Loucy (cell line): ENCODE results near the gene PTPRN2.
"Not testable (repeated sequence)": the region's sequence is repeated elsewhere in the genome, so short reads cannot be mapped to it uniquely, and the experiment has no call there.

Experiments
- H2AFZ ChIP-seq: fragments of 200-600 bp; sonication (generic); 2 replicates; pipeline ENCODE4 v1.6.0; 2016; ENCODE audit warnings: antibody characterized with exemption, mild to moderate bottlenecking, low read length, moderate library complexity
- H3F3A ChIP-seq: fragments of 200-600 bp; 2 replicates; pipeline ENCODE4 v1.6.0; 2016; ENCODE audit warnings: antibody characterized with exemption, low read depth, mild to moderate bottlenecking
- H3K27me3 ChIP-seq: fragments of 200-600 bp; sonication (generic); 2 replicates; pipeline ENCODE4 v1.6.1; 2014; ENCODE audit warnings: low read length, mild to moderate bottlenecking; ENCODE audit not compliant: insufficient read depth, poor library complexity, severe bottlenecking
- H3K36me3 ChIP-seq: fragments of 200-600 bp; sonication (generic); 2 replicates; pipeline ENCODE4 v1.6.1; 2016; ENCODE audit warnings: low read length; ENCODE audit not compliant: insufficient read depth
- H3K4me1 ChIP-seq: fragments of 200-600 bp; sonication (generic); 2 replicates; pipeline ENCODE4 v1.5.1; 2014; ENCODE audit warnings: low read length, mild to moderate bottlenecking; ENCODE audit not compliant: insufficient read depth, poor library complexity, severe bottlenecking
- H3K4me2 ChIP-seq: fragments of 200-600 bp; sonication (generic); 2 replicates; pipeline ENCODE4 v1.6.0; 2014; ENCODE audit warnings: antibody characterized with exemption, low read length, low read depth, mild to moderate bottlenecking; ENCODE audit not compliant: poor library complexity, severe bottlenecking
- H3K4me3 ChIP-seq: fragments of 200-600 bp; sonication (generic); 2 replicates; pipeline ENCODE4 v1.5.1; 2014; ENCODE audit warnings: low read length, mild to moderate bottlenecking, mixed read lengths; ENCODE audit not compliant: poor library complexity, severe bottlenecking
- H3K79me2 ChIP-seq: fragments of 200-600 bp; sonication (generic); 2 replicates; pipeline ENCODE4 v1.6.1; 2014; ENCODE audit warnings: low read length; ENCODE audit not compliant: insufficient read depth
- H3K9ac ChIP-seq: fragments of 200-600 bp; sonication (generic); 2 replicates; pipeline ENCODE4 v1.6.0; 2014; ENCODE audit warnings: mild to moderate bottlenecking, low read depth, low read length, moderate library complexity; ENCODE audit not compliant: poor library complexity, severe bottlenecking
- H3K9me2 ChIP-seq: fragments of 200-600 bp; sonication (generic); replicated peaks from 2 replicates; pipeline ENCODE4 v1.6.1; 2016; ENCODE audit warnings: low read depth, low read length, mixed read lengths
- H3K9me3 ChIP-seq: fragments of 200-600 bp; sonication (generic); 2 replicates; pipeline ENCODE4 v1.6.1; 2014; ENCODE audit warnings: mild to moderate bottlenecking, antibody characterized with exemption, low read length, low read depth; ENCODE audit not compliant: insufficient read depth
- H4K20me1 ChIP-seq: fragments of 200-600 bp; sonication (generic); 2 replicates; pipeline ENCODE4 v1.6.0; 2014; ENCODE audit warnings: antibody characterized with exemption, low read length, mild to moderate bottlenecking; ENCODE audit not compliant: insufficient read depth, poor library complexity, severe bottlenecking
- EZH2phosphoT487 ChIP-seq: fragments of 200-600 bp; IDR thresholded peaks from 2 replicates; pipeline ENCODE4 v1.6.1; 2018; ENCODE audit warnings: antibody characterized with exemption, mild to moderate bottlenecking, moderate library complexity, borderline replicate concordance
- TF ChIP-seq, protein P1 (sequence below): fragments of 200-600 bp; sonication (generic); conservative IDR thresholded peaks from 2 replicates; pipeline ENCODE4 v1.5.1; 2014; ENCODE audit warnings: mild to moderate bottlenecking, antibody characterized with exemption, low read length

PTPRN2 gene

GRCh38 chr7:158534598-158534997, 53.0 kb downstream of the PTPRN2 start:
- Histone ChIP-seq H4K20me1 (no peaks in the 10 kb centered on the region), H3K9ac (no peak overlapping the region), H3K4me1 (no peaks in the 10 kb centered on the region), H3K4me2 (no peak overlapping the region), H3K36me3 (no peaks in the 10 kb centered on the region), H3K79me2 (no peaks in the 10 kb centered on the region), H3K9me2 (no peaks in the 10 kb centered on the region), H3K9me3 (peaks cover 24% of the 10 kb centered on the region; the same call in 1 of the 2 replicates), H3K27me3 (no peaks in the 10 kb centered on the region), H3F3A (no peaks in the 10 kb centered on the region), H3K4me3 (no peak overlapping the region), H2AFZ (no peak overlapping the region)
- TF ChIP-seq, protein P1, sequence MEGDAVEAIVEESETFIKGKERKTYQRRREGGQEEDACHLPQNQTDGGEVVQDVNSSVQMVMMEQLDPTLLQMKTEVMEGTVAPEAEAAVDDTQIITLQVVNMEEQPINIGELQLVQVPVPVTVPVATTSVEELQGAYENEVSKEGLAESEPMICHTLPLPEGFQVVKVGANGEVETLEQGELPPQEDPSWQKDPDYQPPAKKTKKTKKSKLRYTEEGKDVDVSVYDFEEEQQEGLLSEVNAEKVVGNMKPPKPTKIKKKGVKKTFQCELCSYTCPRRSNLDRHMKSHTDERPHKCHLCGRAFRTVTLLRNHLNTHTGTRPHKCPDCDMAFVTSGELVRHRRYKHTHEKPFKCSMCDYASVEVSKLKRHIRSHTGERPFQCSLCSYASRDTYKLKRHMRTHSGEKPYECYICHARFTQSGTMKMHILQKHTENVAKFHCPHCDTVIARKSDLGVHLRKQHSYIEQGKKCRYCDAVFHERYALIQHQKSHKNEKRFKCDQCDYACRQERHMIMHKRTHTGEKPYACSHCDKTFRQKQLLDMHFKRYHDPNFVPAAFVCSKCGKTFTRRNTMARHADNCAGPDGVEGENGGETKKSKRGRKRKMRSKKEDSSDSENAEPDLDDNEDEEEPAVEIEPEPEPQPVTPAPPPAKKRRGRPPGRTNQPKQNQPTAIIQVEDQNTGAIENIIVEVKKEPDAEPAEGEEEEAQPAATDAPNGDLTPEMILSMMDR = no peak
- TF ChIP-seq EZH2phosphoT487 = no peak

DNA sequence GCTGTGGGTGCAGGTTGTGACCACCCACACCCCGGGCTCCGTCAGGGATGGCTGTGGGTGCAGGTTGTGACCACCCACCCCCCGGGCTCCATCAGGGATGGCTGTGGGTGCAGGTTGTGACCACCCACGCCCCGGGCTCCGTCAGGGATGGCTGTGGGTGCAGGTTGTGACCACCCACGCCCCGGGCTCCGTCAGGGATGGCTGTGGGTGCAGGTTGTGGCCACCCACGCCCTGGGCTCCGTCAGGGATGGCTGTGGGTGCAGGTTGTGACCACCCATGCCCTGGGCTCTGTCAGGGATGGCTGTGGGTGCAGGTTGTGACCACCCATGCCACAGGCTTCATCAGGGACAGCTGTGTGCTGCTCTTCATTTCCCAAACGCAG, 53.5 kb downstream of the PTPRN2 start:
- H3K4me3 ChIP-seq, H3K27me3 ChIP-seq, H3K79me2 ChIP-seq, H3F3A ChIP-seq, H3K9me2 ChIP-seq, H2AFZ ChIP-seq, H3K4me2 ChIP-seq, H3K4me1 ChIP-seq, H4K20me1 ChIP-seq, H3K36me3 ChIP-seq, H3K9ac ChIP-seq: not testable (repeated sequence)
- H3K9me3 ChIP-seq = peaks cover 19% of the 10 kb centered on the region; the same call in 1 of the 2 replicates

DNA sequence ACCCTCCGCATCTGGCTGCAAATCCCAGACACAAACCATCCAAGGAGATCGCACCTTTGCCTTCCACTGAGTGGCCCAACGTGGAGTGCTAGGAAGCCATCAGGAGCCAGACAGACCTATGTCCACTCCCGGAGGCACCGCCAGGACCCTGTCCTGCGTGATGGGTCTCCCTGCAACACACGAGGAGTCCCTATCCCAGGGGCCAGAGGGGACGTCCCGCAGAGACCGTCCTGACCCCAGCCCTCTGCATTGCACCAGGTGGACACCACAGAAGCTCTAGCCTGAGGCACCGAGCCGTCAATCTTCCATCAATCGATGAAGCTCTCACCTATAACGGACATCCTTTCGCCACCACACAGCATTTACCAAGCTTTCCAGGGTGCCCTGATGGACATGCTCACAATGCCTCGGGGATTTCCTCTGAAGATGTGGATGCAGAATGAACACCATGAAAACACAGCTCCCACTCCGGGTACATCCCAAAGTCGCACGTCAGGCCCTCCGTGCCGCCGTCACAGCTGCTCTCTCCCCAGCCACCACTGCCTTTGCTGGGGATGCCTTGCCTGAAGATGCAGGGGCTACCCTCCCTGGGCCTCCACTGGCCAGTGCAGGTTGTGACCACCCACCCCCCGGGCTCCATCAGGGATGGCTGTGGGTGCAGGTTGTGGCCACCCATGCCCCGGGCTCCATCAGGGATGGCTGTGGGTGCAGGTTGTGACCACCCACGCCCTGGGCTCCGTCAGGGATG, 54.1 kb downstream of the PTPRN2 start:
- Histone ChIP-seq H3K9ac (no peak overlapping the region), H3K9me2 (no peaks in the 10 kb centered on the region), H3K4me1 (no peaks in the 10 kb centered on the region), H4K20me1 (no peaks in the 10 kb centered on the region), H3K4me2 (no peak overlapping the region), H3K36me3 (no peaks in the 10 kb centered on the region), H2AFZ (no peak overlapping the region), H3K27me3 (no peaks in the 10 kb centered on the region), H3K4me3 (no peak overlapping the region), H3K79me2 (no peaks in the 10 kb centered on the region), H3F3A (no peaks in the 10 kb centered on the region), H3K9me3 (peaks cover 19% of the 10 kb centered on the region; the same call in 1 of the 2 replicates)
- no peak for TF ChIP-seq EZH2phosphoT487
- TF ChIP-seq, protein P1 = no peak

DNA sequence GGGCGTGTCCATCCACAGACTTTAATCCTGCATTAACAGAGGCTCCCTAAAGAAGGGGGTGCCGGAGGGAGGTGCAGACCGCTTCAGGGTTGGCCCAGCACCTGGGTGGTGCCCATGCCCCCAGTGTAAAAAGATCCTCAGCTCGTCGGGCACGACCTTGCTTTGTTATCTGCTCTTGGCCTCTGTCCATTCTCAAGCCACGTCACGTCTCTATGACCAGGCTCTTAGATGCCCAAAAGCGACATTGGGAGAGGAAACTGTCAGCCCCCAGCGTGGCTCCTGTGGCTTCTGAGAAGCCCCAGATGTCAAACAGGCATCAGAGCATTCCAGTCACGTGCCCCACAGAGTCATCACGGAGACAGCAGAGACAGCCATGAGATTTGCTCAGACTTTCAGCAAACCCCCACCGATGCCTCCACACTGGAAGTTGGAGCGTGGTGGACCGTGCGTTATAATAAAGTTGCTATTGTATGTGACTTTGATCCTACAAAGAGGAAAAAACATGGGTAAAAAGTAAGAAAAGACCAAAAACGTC, 55.5 kb downstream of the PTPRN2 start:
- no peaks in the 10 kb centered on the region for H3F3A ChIP-seq
- H3K9me3 ChIP-seq = peaks cover 14% of the 10 kb centered on the region; the same call in 1 of the 2 replicates
- no peak overlapping the region for H3K9ac ChIP-seq
- no peaks in the 10 kb centered on the region for H3K4me1 ChIP-seq
- H3K4me2 ChIP-seq = no peak overlapping the region
- no peaks in the 10 kb centered on the region for H3K27me3 ChIP-seq
- TF ChIP-seq, protein P1 = no peak
- no peak for TF ChIP-seq EZH2phosphoT487
- no peaks in the 10 kb centered on the region for H3K36me3 ChIP-seq
- H3K79me2 ChIP-seq = no peaks in the 10 kb centered on the region
- H3K9me2 ChIP-seq = no peaks in the 10 kb centered on the region
- no peak overlapping the region for H3K4me3 ChIP-seq
- no peak overlapping the region for H2AFZ ChIP-seq
- no peaks in the 10 kb centered on the region for H4K20me1 ChIP-seq
